DND-41 (cell line): ENCODE results near the gene DHRS9.

ENCODE experiments used
- ATAC-seq: fragments of 200-7000 bp; cut with Tn5 transposase; 3 replicates; pipeline ENCODE4 v1.9.1; 2021; ENCODE audit warnings: low read depth; ENCODE audit not compliant: insufficient read depth
- DNase-seq: peaks from one replicate; pipeline ENCODE4 v3.0.0-alpha.2; 2020
- H2AFZ ChIP-seq: 2 replicates; pipeline ENCODE4 v1.6.0; 2012; ENCODE audit warnings: low read depth, low read length
- H3K27ac ChIP-seq: 2 replicates; pipeline ENCODE4 v1.5.1; 2012; ENCODE audit warnings: low read length, inconsistent platforms
- H3K27me3 ChIP-seq: fragments of 200-600 bp; sonication (generic); 2 replicates; pipeline ENCODE4 v1.6.0; 2012; ENCODE audit warnings: low read length, mild to moderate bottlenecking, inconsistent platforms; ENCODE audit not compliant: insufficient read depth, poor library complexity
- H3K36me3 ChIP-seq: 2 replicates; pipeline ENCODE4 v1.5.1; 2012; ENCODE audit warnings: low read length, inconsistent platforms; ENCODE audit not compliant: insufficient read depth
- H3K4me1 ChIP-seq: 2 replicates; pipeline ENCODE4 v1.5.1; 2012; ENCODE audit warnings: mild to moderate bottlenecking, low read length; ENCODE audit not compliant: insufficient read depth
- H3K4me2 ChIP-seq: 2 replicates; pipeline ENCODE4 v1.6.0; 2012; ENCODE audit warnings: mild to moderate bottlenecking, moderate library complexity, low read length, inconsistent platforms; ENCODE audit not compliant: insufficient read depth
- H3K4me3 ChIP-seq, 2 experiments: fragments of 200-600 bp in 1 of 2; shearing (Covaris generic) in 1 of 2; 2 replicates each; pipeline ENCODE4 v1.5.1; 2012 to 2016; ENCODE audit warnings: inconsistent platforms in 2 of 2, low read length in 2 of 2, mild to moderate bottlenecking in 2 of 2, low read depth in 1 of 2, moderate library complexity in 1 of 2
- H3K79me2 ChIP-seq: 2 replicates; pipeline ENCODE4 v1.6.0; 2012; ENCODE audit warnings: low read length, inconsistent platforms; ENCODE audit not compliant: insufficient read depth
- H3K9ac ChIP-seq: 2 replicates; pipeline ENCODE4 v1.6.0; 2012; ENCODE audit warnings: low read depth, mild to moderate bottlenecking, inconsistent platforms, low read length, moderate library complexity
- H3K9me3 ChIP-seq: 2 replicates; pipeline ENCODE4 v1.5.1; 2012; ENCODE audit warnings: low read length, moderate library complexity, mild to moderate bottlenecking, inconsistent platforms; ENCODE audit not compliant: insufficient read depth, severe bottlenecking
- H4K20me1 ChIP-seq: 2 replicates; pipeline ENCODE4 v1.6.0; 2012; ENCODE audit warnings: low read length; ENCODE audit not compliant: insufficient read depth
- CTCF ChIP-seq: IDR thresholded peaks from 2 replicates; pipeline ENCODE4 v1.5.1; 2012; ENCODE audit warnings: borderline replicate concordance, low read length, moderate library complexity, mild to moderate bottlenecking; ENCODE audit not compliant: poor library complexity, severe bottlenecking; ENCODE audit errors: extremely low read depth
- EZH2 ChIP-seq: IDR thresholded peaks from 3 replicates; pipeline ENCODE4 v1.6.1; 2012; ENCODE audit warnings: borderline replicate concordance, low read depth, mild to moderate bottlenecking, moderate library complexity, low read length, inconsistent platforms; ENCODE audit not compliant: severe bottlenecking

The DHRS9 gene

DNA sequence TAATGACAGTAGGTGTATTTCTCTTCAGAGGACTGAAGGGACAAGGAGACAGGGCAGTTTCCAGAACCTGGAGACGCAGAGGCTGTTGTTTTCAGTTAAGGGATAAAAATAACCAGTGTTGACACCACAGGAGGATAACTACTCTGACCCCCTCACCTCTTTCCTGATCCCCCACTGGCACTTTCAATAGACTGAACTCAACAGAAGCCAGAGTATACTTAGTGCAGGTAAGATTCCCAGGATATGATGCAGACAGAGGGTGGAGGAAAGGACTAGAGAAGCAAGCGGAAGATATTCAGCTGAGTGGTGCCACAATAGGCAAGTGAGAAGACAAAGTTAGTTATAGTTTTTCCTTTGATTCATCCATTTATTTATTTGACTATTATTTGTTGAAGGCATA is 19.8 kb downstream of the DHRS9 start:
- no peak for DNase-seq
- no peak for ATAC-seq
- Histone ChIP-seq H4K20me1 (no peaks in the 10 kb centered on the region), H3K9ac (no peak overlapping the region), H3K79me2 (no peaks in the 10 kb centered on the region), H3K4me1 (no peaks in the 10 kb centered on the region), H3K27me3 (peaks cover 10% of the 10 kb centered on the region), H3K4me3 (no peak overlapping the region), H3K36me3 (no peaks in the 10 kb centered on the region), H3K27ac (no peak overlapping the region), H2AFZ (no peak overlapping the region), H3K9me3 (no peaks in the 10 kb centered on the region), H3K4me2 (no peak overlapping the region)
- TF ChIP-seq EZH2 (no peak), CTCF (no peak)

GRCh38 chr2:169090133-169090820 is 20.9 kb downstream of the DHRS9 start:
- Histone ChIP-seq H3K4me3 (no peak overlapping the region), H3K4me1 (no peaks in the 10 kb centered on the region), H3K27ac (no peak overlapping the region), H3K9ac (no peak overlapping the region), H3K79me2 (no peaks in the 10 kb centered on the region), H3K4me2 (no peak overlapping the region), H4K20me1 (no peaks in the 10 kb centered on the region), H3K9me3 (no peaks in the 10 kb centered on the region), H2AFZ (no peak overlapping the region), H3K36me3 (no peaks in the 10 kb centered on the region), H3K27me3 (peaks cover 10% of the 10 kb centered on the region)
- TF ChIP-seq CTCF, result no peak
- TF ChIP-seq EZH2, result no peak
- no peak for ATAC-seq
- no peak for DNase-seq

- ATAC-seq (no peak), DNase-seq (no peak)
- no peaks in the 10 kb centered on the region for H3K9me3 ChIP-seq
- no peaks in the 10 kb centered on the region for H3K36me3 ChIP-seq
- H3K4me1 ChIP-seq, result no peaks in the 10 kb centered on the region
- no peak overlapping the region for H3K4me2 ChIP-seq
- no peak overlapping the region for H3K9ac ChIP-seq
- no peak overlapping the region for H3K27ac ChIP-seq
- H3K4me3 ChIP-seq, result no peak overlapping the region
- peaks cover 10% of the 10 kb centered on the region for H3K27me3 ChIP-seq
- H4K20me1 ChIP-seq, result no peaks in the 10 kb centered on the region
- TF ChIP-seq CTCF (no peak), EZH2 (no peak)
- H3K79me2 ChIP-seq, result no peaks in the 10 kb centered on the region
- H2AFZ ChIP-seq, result no peak overlapping the region
Observed at GRCh38 chr2:169091256-169091655, 21.9 kb downstream of the DHRS9 start.
